ENCODE results near the gene GGN.
"Not testable (repeated sequence)": the region's sequence is repeated elsewhere in the genome, so short reads cannot be mapped to it uniquely, and the experiment has no call there.

The GGN gene

DNA sequence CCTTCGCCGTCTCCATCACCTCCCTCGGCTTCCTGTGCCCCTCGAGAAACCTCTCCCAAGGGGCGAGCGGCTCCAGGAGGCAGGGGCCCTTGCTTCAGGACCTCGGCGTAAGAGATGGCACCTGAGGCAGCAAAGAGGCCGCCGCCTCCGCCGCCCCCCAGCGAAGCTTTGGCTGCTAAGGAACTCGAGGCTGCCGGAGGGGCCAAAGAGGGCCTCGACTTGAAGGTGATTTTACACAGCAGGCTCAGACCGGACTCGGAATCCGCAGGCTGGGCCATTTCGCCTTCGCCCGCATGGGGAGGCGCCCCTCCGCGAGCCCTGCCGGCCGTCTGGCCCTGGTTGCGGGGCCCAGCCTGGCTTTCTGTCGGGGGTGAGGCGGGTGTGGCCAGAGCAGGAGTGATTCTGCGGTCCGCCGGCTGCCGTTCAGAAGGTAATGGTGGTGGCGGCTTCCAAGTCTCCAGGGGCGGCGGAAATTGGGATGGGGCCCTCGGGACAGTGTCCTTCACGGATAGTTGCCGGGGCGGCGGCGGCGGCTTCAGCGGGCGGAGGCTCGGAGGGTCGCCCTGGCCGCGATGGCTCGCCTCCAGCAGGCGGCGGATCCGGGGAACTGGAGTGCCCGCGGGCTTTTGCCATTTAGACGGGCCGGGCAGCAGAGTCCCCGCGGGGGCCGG is 1.4 kb downstream of the GGN start:
- no peak for DNase-seq

DNA sequence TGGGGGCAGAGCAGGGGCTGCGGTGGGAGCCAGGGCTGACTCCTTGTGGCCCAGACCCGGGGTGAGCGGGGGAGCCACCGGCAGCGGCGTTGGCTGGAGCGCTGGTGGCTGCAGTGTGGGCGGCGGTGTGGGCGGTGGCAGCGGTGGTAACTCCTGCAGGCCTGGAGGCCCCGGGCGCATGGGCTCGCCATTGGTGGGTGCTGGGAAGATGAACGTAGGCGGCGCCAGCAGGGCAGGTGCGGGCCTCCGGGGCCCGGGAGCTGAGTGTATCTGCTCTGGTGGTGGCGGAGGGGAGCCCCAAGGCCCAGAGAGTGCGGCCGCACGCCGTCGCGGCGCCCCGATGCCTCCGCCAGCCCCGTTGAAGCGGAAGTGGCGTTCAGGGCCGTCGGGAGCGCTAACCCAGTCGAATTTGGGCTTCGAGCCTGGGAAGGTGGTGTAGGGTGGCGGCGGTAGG is 2.0 kb downstream of the GGN start:
- DNase-seq: no peak

DNA sequence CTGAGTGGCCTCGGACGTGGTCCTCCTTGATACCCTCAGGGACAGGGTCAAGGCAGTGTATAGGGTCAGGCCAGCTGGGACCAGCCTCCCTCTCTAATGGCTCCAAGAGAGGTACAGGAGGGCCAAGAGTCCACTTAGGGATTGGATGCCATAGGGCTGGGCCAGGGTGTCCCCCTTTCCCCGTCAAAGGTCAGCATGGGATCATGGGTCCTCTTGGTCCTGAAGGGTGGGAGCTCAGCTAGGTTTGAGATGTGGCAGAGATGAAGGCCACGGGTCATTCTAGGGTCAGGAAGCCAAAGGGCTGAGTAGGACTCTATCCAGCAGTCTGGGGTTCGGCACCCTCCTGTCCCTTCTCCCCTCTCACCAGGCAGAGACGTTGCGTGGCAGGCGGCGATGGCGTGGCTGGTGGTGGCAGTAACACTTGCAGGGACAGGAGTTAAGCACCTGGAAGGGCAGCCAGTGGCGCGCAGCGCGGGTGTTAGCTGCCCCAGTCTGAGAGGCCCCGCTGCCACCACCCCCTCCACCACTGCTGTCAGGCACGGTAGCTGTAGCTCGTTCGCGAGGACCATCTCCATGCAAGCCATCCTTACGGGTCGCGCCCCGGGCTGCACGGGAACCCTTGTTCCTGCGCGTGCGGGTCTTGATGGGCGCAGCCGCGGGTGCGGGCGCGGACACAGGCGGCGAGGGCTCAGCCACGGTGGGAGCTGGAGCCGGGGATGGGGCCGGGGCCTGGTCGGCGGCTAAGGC is 2.6 kb downstream of the GGN start:
- DNase-seq: no peak

DNA sequence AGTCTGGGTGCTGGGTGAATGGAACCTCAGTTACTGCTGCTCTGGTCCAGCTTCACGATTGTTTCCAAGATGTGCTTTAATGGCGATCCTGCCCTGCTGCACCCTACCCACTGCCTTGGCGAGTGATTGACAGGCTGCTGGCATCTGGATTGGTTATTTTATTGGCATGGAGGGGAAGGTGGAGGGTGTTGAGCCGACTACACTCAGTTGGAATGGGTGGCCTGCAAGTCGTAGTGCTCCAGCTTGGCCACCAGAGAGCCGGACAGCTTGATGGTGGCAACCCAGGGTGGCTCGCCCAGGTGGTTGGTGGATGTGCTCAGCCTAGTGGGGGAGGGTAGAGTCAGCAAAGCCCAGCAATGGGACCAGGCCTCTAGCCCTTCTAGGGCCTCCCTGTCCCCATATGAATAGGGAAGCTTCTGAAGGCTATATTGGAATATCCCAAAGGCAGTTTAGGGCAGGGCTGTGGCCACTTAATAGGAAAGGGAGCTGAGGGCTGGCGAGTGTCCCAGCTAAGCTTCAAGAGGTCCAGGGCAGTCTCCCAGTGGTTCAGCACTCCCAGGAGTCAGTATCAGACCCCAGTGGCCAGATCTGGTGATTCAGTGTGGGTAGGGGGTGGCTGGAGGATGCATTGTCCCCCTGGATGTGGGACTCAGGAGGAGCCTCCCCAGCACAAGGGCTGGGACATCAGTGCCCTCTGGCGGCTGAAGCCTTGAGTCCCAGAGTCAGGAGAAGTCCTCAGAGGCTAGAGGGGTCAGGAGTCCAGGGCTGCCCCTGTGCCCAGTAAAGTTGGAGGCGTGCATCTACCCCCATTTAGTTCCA is 3.4 kb downstream of the GGN start:
- DNase-seq: no peak

DNA sequence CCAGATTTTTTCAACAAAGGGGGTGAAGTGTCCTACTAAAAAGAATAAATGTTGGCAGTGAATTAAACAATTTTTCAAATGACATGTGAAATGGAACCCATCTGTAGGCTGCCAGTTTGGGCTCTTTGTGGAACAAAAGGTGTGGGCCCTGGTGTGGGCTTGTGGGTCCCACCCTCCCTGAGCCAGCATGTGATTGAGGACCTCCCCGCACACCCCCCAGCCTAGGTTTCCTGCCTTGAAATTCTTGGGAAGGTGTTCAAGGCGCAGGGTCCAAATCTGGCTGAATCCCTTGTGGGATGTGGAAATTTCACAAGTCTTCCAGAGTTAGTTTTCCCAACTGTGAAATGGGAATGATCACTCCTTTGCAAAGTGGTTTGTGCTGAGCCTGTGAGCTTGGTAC is 4.1 kb downstream of the GGN start:
- no peak for DNase-seq

DNA sequence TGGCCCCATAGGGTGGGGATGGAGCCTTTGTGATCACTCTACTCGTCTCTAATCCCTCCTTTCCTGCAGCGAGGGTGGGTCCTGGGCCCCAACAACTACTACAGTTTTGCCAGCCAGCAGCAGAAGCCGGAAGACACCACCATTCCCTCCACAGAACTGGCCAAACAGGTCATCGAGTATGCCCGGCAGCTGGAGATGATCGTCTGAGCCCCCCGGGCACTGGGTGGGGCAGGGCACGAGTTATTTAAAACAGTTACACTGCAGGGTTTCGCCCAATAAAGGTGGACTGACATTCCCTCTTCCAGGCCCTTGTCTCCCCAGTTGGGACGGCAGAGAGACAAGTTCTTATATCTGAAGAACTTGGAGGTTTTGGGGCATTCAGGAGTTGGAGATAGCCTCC is 4.7 kb downstream of the GGN start:
- DNase-seq: no peak

DNA sequence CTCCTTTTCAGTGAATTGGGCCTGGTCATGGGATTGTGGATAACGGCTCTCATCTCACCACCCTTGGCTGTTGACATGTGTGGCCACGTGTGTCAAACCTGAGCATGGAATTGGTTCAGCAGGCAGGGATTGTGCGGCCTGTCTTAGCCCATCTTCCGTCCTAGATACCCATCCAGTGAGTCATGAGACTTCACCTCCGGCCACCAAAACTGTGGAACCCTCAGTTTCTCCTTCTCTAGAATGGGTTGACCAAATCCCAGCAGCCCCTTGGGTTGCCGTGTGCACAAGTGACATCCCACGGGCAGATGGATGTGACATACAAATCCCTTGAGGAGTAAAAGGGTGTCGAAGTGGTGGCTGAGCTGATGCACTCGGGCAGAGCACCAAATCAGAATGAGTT is 6.7 kb downstream of the GGN start:
- DNase-seq: no peak

DNA sequence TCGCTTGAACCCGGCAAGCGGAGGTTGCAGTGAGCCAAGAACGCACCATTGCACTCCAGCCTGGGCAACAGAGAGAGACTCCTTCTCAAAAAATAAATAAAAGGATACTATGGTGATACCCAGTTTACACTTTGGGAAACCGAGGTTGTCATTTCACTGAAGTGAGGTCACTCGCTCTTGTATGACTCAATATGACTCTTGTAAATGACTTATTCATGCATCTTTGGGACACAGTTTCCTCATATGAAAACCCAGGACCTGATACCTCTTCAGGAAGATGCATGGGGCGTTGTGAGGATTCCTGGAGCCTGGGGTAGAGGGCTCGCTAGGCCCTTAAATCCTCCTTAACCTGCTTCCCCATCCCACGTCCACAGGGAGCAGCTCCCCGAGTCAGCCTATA is 9.0 kb downstream of the GGN start:
- no peak for DNase-seq

DNA sequence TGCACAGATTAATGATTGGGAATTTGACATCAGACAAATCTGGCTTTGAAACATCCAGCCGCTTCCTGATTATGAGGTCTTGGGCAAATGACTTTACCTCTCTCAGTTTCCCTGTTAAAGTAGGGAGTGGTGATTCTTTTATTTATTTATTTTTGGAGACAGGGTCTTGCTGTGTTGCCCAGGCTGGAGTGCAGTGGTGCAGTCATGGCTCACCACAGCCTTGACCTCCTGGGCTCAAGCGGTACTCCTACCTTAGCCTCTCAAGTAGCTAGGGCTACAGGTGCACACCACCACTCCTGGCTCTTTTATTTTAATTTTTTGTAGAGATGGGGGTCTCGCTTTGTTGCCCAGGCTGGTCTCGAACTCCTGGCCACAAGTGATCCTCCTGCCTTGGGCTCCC is 10.8 kb downstream of the GGN start:
- no peak for DNase-seq

DNA sequence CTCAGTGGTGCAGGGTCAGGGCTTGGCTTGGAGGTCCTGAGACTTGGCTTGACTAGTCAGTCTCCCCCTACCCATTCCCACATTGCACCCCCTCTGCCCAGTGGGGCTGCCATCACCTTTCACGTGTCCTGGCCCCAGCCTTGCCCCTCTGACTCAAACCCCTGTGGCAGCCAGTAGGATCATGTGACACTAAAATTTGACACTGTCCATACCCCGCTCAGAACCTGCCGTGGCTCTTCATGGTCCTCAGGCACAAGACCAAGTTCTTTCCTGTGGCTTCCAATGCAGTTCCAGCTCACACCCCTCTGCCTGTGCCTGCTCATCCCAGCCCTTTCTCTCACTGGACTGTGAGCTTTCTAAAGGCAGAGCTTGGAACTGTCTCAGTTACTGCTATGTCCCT is 11.3 kb downstream of the GGN start:
- DNase-seq: no peak

DNA sequence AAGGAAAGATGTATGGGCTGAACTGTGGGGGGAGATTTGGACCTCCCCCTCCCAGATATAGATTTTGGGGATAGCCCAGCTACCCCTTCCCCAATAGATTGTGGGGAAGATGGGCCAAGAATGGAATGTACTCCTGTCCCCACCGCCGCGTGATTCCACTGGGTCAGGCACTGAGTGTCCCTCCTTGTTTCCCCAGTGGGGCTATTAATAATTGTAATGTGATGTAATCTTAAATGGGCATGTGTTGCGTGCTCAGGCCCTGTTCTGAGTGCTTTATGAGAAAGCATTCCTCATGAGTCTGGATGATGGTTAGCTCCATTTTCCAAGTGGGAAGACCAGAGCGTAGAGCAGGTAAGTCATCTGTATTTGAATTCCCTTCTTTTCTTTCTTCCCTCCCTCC is 12.1 kb downstream of the GGN start:
- no peak for DNase-seq

DNA sequence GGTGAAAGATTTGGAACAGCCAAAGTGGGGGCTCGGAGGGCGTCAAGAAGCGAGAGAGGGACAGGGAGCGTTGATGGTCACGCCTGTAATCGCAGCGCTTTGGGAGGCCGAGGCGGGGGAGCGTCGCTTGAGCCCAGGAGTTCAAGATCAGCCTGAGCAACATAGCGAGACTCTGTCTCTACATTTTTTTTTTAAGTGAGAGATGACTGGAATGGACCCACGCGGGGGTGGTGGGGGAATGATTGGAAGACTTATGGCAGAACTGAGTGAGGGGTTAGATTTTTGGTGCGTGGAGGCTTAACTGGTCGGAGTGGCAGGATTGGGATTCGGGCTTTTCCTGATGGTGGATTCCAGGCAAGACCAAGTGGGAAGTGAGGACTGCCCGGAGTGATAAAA is 12.7 kb downstream of the GGN start:
- no peak for DNase-seq

DNA sequence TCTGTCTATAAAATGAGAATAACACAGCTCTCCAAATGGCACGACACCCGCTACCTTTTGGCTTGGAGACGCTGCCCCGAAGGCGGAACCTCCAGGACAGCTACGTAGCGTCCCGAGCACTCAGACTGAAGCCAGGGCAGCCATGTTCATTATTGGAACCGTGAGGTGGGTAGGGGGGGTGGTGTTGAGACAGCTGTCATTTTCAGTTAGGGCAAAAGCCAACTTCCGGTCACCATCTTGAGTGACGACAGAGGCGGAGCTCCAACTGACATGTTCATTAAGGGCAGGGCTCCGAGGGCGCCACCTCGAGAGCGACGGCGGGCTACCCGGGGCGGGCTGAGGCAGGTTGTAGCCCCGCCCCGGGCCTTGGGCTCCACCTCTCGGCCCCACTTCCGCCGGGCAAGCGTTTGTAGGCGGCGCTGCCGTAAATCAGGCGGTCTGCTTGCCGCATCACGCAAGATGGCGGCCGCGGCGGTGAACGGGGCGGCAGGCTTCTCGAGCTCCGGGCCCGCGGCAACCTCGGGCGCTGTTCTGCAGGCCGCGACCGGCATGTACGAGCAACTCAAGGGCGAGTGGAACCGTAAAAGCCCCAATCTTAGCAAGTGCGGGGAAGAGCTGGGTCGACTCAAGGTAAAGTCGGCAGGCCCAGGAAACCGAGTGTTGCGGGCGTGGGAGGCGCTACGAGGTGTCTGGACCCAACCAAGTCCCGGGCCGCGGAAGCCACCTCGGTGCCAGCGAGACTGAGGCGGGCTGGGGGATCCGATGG is 13.3 kb downstream of the GGN start, which contains the start of gene PSMD8:
Gene PSMD8, plus strand, starts transcription at position 240 of the 766 bp plus-strand sequence. Its CDS starts 31 bp downstream, at position 271.
- peak; percentile 96 for DNase-seq

DNA sequence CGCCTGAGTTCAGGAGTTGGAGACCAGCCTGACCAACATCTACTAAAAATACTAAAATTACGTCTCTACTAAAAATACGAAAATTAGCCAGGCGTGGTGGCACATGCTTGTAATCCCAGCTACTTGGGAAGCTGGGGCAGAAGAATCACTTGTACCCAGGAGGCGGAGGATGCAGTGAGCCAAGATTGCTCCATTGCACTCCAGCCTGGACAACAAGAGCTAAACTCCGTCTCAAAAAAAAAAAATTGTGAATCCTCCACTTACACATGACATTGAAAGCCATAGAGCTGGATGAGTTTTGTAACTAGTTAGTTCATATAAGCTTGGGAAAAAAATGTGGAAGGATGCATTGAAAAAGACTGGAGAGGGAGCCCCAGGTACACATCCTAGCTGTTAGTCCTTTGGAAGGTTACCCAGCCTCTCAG is 13.9 kb downstream of the GGN start:
- DNase-seq: no peak

DNA sequence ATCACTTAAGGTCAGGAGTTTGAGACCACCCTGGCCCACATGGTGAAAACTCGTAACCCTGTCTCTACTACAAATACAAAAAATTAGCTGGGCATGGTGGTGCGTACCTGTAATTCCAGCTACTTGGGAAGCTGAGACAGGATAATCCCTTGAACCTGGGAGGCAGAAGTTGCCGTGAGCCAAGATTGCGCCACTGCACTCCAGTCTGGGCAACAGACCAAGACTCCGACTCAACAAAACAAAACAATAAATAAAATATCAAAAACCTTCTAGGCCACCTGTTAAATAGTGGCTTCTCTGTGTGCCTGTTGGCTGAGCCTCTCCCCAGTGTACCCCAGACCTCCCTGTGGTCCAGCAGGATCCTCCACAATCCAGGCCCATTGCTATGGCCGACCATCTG is 16.8 kb downstream of the GGN start:
- DNase-seq: no peak

DNA sequence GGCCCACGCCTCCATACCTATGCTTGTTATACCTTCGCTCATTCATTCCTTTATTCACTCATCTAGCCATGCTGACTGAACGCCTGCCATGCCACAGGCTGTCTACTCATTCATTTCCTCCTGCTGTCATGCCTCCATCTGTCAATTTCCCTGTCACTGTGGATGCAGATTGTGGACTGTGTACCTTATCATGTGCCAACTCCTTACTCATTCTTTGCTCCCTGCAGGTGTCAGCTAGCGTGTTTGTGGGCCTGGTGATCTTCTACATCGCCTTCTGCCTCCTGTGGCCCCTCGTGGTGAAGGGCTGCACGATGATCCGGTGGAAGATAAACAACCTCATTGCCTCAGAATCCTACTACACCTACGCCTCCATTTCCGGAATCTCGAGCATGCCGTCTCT is 17.5 kb downstream of the GGN start:
- DNase-seq: no peak

DNA sequence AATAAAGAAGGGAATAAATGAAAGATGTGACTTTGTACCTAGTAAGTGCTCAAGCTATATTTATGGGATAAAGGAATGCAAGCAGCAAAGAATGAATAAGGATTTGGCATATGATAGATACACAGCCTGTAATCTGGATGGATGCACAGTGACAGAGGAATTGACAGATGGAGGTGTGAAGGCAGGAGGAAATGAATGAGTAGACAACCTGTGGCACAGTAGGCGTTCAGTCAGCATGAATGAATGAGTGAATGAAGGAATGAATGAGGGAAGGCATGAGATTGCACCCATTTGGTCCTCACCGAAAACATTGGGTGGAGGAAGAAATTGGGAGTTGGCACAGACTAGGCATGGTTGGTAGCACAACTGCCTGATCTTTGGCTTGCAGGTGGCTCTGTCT is 18.2 kb downstream of the GGN start:
- DNase-seq: no peak

DNA sequence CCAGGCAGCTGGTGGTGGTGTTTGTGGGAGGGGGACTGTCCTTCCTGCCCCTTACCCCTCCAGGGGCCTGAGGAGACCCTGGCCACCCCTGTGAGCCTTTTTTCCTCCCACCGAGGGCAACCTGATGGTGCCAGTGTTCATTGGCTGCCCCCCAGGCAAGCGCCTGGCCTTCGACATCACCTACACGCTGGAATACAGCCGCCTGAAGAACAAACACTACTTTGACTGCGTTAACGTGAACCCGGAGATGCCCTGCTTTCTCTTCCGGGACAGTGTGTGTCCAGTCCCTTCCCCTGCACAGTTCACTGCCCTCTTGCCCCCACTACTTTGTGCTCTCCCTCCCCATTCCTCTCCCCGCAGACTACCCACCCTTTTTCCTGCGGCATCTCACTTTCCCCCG is 20.8 kb downstream of the GGN start:
- no peak for DNase-seq

DNA sequence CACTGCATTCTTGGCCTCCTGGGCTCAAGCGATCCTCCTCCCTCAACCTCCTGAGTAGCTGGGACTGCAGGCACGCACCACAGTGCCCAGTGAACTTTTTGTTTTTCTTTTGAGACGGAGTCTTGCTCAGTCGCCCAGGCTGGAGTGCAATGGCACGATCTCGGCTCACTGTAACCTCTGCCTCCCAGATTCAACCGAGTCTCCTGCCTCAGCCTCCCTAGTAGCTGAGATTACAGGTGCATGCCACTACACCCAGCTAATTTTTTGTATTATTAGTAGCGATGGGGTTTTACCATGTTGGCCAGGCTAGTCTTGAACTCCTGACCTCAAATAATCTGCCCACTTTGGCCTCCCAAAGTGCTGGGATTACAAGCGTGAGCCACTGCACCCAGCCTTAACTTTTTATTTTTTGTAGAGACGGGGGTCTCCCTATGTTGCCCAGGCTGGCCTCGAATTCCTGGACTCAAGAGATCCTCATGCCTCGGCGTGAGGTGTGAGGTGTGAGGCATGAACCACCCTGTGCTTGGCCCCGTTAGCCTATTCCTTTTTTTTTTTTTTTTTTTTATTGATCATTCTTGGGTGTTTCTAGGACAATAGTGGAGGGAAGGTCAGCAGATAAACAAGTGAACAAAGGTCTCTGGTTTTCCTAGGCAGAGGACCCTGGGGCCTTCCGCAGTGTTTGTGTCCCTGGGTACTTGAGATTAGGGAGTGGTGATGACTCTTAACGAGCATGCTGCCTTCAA is 24.7 kb downstream of the GGN start:
- DNase-seq: not testable (repeated sequence)

DNA sequence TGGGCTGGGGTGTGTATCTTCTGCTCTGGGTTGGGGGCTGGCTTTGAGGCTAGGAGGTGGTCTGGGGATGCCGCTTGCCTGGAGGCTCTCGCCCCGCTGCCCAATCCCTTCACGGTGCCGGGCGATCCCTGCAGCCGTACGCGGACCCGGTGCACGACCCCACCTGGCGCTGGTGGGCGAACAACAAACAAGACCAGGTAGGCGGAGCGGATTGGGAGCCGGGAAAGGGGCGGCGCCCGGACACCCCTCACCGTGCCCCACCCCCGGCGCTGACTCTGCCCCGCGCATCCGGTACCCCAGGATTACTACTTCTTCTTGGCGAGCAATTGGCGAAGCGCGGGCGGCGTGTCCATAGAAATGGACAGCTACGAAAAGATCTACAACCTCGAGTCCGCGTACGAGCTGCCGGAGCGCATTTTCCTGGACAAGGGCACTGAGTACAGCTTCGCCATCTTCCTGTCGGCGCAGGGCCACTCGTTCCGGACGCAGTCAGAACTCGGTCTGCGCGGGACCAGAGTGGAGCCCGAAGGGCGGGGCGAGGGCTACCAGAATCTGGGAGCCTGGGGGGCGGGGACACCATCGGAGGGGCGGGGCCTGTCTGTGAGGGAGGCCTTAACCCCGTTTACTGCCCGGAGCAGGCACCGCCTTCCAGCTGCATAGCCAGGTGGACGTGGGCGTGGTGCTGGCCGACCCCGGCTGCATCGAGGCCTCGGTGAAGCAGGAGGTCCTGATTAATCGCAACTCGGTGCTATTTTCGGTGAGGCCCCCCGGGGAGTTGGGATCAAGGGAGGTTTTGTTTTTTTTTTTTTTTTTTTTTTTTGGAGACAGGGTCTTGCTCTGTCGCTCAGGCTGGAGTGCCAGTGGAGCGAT is 25.5 kb downstream of the GGN start:
- DNase-seq: peak; percentile 85 to 87

DNA sequence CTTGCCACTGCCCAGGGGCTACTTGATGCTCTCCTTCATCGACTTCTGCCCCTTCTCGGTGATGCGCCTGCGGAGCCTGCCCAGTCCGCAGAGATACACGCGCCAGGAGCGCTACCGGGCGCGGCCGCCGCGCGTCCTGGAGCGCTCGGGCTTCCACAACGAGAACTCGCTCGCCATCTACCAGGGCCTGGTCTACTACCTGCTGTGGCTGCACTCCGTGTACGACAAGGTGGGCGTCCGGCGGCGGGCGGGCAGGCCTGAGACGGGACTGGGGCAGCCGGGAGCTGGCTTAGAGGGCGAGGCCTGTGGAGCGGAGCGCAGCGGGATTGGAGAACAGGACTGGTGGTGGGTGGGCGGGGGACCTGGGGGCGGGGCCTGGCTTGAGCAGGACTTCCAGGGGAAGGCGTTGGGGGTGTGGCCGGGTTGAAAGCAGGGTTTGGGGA is 26.2 kb downstream of the GGN start:
- DNase-seq: peak; percentile 65 to 69
